DMS 273 treated with DMSO at 0.1 percent for 48 hours (cell line): ENCODE data around the gene ATP7B.

Source experiments
- DNase-seq: peaks from one replicate; lab custom pipeline; 2025; lab: John Stamatoyannopoulos, UW

ATP7B gene

DNA sequence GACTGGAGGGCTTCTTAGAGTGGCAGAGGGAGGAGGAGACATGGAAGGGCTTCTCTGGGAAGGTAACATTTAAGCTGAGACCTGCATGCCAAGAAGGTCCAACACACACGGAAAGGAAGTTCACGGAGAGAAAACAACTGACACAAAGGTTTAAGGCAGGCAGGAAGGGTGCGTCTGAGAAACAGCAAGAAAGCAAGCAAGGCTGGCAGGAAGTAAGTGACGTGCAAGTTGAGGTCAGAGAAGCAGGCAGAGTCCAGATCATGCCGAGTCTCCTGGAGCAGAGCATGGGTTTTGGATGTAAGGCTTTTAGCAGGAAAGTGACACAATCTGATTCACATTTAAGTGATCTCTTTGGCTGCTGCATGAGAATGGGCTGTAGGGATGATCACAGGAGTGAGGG is 60.5 kb downstream of the ATP7B start:
- no peak for DNase-seq

DNA sequence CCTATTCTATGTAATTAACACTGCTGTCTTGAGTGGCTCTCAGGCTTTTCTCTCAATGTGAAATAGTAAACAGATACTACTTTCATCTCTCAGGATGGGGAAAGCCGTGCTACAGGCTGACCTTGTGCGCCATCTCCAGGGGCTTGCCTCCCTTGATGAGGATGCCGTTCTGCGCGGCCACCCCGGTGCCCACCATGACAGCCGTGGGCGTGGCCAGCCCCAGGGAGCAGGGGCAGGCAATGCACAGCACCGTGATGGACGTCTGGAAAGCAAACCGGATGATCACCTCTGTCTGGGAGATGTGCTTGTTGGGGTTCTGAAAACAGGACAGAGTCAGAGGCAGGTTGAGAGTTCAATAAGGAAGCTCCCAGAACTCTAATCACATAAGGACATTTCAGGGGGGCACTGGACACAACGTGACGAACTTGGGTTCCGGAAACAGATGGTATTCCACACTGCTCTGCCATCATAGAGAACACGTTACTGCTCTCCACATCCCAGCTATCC is 65.0 kb downstream of the ATP7B start:
- no peak for DNase-seq

DNA sequence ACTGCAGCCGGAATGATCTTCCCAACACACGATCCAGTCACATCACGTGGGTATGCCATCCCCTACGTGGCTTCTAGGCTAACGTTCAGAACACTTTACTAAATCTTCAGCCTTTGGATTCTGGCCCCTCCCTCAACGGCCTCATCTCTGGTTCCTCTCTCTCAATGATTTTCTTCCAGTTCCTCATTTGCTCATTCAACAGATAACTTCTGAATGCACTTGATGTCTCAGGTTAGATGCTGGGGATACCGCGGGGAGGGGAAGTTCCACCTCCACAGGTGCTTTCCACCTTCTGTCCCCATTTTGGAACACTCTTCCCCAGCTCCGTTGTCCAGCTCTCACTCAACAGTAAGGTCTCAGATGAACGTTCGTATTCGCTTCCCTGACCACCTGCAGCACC is 66.1 kb downstream of the ATP7B start:
- no peak for DNase-seq

DNA sequence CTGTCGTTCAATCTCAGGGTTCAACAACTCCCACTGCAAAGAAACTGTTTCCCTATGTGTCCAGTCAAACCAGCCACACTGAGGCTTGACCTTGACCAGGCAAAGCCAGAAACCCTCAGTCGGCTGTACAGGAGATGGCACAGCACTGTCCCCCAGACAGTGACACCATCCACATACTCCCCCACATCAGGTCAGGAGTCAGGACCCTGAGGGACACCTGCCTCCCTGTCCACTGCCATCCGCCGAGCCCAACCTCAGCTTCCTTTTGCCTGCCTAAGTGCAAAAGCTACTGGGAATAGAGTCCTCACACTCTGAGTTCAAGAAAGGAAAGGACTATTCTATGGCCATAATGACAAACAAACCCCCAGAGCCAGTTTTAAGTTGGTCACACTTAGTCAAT is 66.8 kb downstream of the ATP7B start:
- no peak for DNase-seq

DNA sequence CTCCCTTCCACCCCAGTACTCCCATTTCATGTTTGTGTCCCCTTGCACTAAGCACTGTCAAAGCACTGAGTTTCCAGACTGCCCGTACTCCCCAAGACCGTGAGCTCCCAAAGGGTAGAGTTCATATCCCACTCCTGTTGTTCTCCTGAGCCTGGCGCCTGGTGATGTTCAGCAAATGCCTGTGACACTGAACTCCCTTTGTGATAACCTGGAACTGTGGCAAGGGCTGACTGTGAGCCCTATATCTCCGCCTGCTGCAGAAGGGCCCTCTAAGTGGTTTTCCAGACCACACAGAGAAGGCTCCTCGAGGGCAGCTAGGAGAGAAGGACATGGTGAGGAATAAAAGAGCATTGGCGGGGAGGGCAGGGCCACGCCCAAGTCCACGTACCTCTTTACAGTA is 67.5 kb downstream of the ATP7B start:
- DNase-seq, result no peak

DNA sequence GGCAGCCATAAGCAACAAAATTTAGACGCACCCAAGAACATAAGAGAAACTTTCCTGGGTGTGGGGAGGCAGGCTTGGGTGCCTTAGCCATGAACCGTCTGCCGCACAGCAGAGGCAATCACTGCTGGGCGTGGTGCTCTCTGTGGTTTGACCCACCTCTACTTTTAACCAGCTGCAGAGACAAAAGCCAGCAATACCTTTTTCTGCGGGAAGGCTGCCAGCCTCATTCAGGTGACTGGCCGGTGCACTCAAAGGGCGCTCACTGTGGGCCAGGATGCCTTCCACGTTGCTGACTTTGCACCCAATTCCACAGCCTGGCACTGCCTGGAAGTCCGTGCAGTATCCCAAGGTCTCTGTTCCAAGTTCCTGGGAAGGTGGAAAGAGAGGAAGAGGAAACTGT is 69.1 kb downstream of the ATP7B start:
- no peak for DNase-seq

DNA sequence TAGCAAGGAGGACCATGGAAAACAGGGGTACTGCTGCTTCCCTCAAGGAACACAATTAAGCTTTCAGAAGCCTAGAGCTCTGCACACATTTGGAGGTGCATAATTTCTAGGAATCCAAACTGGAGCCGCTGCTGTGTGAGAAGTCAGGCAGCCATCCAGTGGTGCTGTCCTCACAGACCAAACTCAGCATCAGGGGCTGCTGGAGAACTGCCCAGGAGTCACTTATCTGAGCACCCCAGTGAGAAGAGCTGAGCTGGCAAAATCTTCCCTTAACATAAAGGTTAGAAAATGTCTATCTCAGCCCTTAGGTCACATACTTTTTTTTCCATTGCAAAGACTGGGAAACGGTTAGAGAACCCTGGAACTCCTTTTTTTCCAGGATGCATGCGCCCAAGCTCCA is 72.8 kb downstream of the ATP7B start:
- no peak for DNase-seq

DNA sequence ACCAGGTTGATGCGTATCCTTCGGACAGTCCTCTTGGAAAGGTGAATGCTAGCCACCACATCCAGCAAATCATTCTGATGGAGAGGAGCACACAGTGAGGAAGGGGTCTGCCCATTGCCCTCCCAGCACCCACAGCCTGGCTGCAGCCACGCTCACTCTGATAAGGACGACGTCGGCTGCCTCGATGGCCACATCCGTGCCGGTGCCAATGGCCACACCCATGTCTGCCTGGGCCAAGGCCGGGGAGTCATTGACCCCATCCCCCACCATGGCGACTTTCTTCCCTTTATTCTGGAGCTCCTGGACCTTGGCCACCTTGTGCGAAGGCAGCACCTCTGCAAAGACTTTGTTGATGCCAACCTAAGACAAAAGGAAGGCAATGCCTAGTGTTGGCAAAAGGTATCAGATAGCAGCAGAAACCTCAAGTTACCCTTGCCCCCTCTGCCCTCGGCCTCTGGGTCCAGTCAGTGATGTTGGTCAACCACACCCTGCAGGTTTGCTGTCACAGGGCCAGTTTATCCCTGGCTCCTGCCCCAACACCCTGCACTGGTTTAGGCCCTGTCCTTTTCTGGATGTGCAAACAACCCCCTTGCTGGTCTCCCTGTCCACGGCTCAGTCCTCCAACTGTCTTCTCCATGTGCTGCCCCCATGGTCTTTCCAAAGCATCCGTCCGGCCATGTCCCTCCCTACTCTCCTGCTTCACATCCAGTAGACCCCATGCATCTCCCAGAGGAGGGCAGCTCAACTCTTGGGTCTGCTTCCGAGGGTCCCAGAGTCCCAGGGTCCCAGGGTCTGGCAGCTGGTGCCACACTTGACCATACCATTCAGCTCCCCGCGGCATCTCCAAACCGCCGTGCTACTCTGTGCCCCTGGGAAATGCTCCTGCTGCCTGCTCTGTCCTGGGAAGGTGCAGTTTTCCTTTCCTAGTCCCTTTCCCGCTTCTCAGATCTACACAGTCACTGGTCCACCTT is 73.6 kb downstream of the ATP7B start:
- no peak for DNase-seq

DNA sequence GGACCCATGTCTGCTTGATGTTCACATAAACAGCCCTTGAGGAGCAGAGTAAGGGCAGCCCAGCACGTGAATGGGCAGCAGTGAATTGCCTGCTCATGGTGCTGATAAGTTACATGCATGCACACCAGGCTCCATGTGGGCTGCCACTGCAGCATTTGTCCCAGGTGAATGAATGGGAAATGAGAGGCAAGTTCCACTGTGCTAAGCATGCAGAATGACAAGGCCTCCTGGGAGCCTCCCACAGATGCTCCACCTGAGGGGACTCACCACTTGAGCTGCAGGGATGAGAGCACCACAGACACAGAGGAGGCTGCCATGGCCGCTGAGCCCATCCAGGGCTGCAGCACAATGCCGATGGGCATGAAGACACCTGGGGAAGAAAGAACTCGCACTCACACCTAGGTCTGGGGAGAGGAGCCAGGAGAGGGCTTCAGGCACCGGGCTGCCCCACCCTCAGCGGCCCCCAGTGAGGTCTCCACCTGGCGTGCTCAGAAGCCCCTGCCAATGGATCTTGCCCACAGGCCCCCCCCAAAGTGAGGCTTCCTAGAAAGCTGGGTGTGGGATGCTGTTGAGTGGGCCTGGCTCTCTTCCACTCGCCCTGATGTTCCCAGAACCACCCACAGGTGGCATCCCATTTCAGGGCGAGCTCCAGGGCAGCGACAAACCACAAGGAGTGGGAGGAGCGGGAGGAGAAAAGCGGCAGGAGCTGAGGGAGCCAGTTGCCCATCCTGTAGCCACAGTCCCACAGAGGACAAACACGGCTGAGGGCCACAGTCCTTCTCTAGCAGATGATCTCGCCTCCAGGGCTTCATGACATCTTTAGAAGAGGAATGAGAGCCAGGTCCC is 75.7 kb downstream of the ATP7B start:
- DNase-seq, result no peak

DNA sequence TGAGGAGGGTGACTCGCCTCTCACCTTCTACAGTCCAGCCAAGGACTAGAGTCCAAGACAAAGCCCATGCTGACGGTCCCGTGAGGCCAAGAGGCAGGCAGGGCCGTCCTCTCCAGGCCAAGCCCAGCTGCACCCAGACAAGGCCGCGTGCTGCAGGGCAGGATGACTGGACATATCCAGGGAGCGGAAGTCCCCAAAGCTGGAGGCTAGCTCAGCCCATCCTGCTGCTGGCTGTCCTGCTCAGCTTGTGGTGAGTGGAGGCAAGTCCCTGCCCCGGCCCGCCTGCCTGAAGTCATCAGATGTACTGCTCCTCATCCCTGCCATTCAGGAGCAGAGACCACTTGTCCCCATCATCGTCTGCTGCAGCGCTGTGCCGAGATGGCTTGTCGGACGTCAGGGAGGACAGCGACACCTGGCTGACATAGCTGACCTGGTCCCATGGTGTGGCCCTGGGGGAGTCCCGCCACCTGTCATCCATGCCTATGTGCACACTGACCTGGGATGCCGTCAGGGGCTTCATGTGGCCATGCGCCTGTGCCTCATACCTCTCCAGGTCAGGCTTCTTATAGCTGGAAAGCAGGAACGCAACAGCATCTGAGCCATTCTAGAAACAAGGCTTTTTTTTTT is 76.7 kb downstream of the ATP7B start:
- no peak for DNase-seq

DNA sequence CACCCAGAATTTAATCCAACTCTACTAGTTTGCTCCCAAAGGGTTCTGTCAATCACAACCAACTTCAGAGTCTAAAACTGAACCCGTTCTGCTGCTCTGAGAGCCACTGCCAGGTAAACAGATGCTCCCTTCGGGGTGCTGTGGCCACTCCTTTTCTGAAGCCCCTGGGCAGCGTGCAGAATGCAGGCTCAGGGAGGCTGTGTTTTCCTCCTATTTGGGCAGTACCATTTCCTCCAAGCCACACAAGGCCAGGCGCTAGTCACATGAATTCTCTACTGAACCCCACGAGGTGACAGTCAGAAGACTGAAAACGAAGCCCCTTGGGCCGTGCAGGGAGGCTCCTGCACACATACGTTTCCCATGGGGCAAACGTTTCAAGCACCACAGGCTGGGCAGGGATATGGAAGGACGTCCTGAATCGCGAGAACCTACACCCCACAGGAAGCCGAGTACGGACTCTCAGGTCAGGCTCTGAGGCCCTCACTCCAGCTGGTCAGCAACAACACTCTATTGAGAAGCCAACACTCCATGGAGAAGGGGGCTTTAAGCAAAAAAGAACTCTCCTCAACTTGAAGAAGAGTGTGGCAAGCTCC is 77.7 kb downstream of the ATP7B start:
- DNase-seq, result no peak

DNA sequence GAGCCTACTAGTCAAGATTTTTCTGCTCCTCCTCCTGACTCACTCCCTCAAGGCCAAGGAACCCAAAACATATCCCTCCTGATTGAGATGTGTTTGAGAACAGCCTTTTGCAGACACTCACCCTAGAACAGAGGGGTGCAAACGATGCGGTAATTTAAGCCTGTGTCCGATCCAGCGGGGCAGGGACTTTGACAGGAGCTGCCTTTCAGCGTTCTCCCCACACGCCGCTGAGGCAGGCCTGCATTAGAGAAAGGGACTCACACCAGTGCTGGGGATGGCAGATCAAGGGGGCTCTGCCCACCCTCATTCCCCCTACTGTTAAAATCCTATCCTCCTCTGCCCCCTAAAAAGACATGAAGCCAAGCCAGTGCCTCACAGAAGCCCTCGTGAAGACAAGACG is 79.0 kb downstream of the ATP7B start:
- DNase-seq, result no peak

DNA sequence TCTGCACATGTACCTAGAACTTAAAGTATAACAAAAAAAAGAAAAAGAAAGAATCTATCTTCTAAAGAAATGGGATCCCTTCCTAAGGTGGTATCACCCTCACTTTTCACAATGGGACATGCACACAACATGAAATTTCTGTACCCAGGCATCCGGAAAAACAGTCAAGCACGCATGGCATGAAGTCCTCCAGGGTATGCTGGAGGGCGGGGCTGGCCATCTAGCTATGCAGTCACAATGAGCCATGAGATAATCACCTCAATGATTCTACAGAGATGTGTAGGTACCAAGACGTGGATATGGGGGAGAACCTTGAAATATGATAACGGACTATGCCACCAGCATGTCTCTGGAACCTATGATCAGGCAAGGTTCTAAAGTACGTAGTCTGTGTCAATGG is 79.6 kb downstream of the ATP7B start:
- DNase-seq, result no peak

DNA sequence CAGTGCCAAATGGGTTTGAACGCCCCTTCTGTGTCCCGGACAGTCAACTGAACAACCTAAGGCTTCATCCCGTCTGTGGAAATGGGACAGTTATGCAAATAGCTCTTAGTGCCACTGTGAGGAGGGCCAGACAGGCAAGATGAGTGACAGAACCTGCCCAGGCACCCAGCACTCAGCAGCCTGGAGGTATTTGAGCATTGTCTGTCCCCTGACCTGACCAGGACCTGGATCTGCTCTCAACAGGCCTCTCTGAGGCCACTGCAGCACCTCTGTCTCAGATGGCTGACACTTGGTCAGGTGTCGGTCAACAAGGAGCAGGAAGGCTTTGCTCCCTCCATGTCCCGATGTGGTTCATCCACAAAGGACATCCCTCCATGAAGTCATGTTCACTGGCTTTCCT is 81.6 kb downstream of the ATP7B start:
- no peak for DNase-seq

DNA sequence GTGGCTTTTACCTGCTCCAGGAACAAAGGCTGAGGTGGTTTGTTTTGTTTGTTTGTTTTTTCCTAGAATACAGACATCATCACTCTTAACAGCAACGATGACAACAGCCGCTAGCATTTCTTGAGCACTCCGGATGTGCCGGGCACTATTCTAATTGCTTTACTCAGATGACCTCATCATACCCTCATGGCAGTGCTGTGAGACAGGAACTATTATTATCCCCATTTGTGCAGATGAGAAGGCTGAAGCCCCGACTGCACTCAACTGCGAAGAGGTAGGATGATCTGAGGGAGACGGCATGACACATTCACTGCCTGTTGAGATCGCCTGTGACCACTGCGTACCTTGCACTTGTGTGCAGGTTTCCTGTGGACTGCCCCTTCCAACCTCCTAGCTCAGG is 83.0 kb downstream of the ATP7B start:
- no peak for DNase-seq

DNA sequence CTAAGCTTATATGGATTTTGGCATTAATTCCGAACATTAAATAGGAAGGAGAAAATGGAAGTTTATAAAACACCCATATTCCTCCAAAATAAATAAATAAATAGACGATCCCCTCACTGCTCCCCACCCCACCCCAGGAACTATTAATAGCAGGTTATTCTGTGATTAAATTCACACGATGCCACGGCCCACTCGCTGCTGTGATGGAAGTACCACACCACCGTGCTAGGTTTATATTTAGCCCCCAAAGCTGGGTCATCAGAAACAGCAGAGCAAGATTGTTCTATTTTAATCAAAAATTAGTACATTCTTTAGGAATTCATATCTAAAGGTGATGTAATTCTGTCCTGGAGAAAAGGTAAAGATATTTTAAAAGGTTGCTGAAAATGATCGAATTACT is 84.1 kb downstream of the ATP7B start:
- DNase-seq, result no peak

DNA sequence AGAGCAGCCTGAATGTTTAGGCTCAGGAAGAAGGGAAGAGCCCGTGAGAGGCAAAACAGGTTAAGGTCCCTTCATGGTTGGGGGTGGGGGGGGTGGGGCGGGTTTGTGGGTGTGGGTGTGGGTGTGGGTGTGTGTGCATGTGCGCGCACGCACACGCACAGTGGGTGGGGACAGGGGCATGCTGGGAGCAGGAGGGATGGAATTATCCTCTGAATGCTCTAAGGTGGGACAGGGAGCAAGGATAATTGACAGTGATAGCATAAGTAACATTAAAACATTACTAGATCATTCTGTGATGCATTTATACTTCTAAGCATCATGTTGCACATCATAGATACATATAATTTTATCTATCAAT is 84.7 kb downstream of the ATP7B start:
- no peak for DNase-seq

DNA sequence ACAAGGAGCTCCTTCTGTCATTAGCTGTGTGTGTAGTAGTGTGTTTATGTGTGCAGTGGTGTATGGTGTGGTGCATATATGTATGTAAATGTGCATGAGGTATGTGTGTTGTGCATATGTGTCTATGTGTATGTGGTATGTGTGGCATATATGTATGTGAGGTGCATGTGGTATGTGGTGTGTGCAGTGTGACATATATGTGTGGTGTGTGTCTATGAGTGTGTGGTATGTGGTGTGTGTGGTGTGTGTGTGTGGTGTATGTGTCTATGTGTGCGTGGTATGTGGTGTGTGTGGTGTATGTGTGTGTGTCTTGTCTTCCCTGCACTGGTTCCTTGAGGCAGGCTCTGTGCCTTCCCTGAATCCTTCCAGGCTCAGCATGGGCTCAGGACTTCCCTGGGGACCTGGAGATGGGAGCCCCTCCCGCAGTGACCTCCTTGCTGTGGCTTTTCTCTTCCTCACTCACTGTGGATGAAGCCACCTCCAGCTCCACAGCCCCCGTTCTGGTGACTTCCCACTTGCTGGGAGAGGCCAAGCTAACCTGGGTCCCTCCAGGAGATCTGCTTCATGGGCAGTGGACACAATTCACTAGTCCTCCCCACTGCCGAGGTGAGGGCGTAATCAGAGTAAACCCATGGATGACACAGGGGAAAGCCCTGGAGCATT is 85.3 kb downstream of the ATP7B start:
- DNase-seq, result no peak

DNA sequence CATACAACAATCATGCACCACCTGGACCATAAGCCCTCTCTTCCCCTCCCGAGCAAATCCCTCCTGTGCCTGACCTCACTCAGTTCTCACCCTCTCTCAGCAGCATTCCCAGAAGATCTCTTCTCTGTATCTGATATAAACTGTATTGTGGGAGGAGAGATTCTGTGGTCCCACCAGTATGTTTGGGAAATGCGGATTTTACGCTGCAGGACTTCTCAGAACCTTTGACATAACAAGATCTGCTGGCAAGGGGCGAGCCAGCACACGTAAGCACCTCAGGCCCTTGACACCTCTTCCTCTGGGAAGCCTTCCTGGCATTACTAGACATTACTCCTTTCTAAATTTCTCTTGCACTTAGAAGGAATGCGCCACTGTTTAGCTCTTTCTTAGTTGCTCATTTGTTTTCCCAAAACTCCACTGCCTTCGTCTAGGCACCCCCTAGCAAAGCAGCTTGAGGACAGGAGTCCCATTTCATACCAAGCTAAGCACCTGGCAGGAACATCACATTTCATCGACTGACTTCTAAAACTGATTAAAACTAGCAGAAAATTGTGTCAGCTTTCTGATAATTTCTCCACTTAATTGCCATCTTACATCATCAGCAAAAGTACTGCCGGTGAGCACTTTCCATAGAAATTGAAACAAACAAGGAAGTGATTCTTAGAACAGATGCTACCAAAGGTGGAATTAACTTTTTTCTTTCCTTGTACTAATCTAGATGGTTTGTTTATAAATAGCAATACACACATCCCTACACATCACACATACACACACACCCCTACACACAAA is 86.3 kb downstream of the ATP7B start:
- DNase-seq, result no peak

DNA sequence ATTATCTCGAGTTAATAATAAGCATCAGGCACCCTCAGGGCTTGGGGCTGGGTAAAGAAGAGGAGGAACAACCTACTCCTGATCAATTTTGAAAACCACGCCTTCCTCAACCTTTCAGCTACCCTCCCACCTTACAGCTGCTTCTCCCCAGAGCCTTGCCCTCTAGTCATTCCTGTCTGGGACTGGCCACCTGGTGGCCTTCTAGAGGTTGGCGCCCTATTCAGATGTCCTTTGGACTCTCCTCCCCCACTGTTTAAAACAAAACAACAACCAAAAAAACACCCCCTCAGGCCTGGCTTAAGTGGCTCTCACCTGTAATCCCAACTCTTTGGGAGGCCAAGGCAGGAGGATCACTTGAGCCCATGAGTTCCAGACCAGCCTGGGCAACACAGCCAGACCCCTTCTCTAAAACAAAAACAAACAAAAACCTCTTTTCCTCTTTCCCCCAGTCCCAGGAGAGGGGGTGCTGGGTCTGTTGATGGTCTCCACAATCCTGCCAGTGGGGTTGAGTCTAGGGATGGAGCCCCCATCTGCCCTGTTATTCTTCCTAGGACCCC is 87.2 kb downstream of the ATP7B start:
- no peak for DNase-seq
